DND-41 (cell line): Measurements from ENCODE around the gene PSTPIP2.

Source experiments
- EZH2 ChIP-seq: IDR thresholded peaks from 3 replicates; pipeline ENCODE4 v1.6.1; 2012; ENCODE audit warnings: borderline replicate concordance, low read depth, mild to moderate bottlenecking, moderate library complexity, low read length, inconsistent platforms; ENCODE audit not compliant: severe bottlenecking
- TF ChIP-seq, protein P1 (sequence below): IDR thresholded peaks from 2 replicates; pipeline ENCODE4 v1.5.1; 2012; ENCODE audit warnings: borderline replicate concordance, low read length, moderate library complexity, mild to moderate bottlenecking; ENCODE audit not compliant: poor library complexity, severe bottlenecking; ENCODE audit errors: extremely low read depth

- TF ChIP-seq, protein P1, sequence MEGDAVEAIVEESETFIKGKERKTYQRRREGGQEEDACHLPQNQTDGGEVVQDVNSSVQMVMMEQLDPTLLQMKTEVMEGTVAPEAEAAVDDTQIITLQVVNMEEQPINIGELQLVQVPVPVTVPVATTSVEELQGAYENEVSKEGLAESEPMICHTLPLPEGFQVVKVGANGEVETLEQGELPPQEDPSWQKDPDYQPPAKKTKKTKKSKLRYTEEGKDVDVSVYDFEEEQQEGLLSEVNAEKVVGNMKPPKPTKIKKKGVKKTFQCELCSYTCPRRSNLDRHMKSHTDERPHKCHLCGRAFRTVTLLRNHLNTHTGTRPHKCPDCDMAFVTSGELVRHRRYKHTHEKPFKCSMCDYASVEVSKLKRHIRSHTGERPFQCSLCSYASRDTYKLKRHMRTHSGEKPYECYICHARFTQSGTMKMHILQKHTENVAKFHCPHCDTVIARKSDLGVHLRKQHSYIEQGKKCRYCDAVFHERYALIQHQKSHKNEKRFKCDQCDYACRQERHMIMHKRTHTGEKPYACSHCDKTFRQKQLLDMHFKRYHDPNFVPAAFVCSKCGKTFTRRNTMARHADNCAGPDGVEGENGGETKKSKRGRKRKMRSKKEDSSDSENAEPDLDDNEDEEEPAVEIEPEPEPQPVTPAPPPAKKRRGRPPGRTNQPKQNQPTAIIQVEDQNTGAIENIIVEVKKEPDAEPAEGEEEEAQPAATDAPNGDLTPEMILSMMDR, result no peak
- TF ChIP-seq EZH2, result no peak
Observed at GRCh38 chr18:45976566-45976965, 95.5 kb downstream of the PSTPIP2 start.
